Measurements from ENCODE around the gene NPHP1.
"Not testable (repeated sequence)": the region's sequence is repeated elsewhere in the genome, so short reads cannot be mapped to it uniquely, and the experiment has no call there.

Gene NPHP1

DNA sequence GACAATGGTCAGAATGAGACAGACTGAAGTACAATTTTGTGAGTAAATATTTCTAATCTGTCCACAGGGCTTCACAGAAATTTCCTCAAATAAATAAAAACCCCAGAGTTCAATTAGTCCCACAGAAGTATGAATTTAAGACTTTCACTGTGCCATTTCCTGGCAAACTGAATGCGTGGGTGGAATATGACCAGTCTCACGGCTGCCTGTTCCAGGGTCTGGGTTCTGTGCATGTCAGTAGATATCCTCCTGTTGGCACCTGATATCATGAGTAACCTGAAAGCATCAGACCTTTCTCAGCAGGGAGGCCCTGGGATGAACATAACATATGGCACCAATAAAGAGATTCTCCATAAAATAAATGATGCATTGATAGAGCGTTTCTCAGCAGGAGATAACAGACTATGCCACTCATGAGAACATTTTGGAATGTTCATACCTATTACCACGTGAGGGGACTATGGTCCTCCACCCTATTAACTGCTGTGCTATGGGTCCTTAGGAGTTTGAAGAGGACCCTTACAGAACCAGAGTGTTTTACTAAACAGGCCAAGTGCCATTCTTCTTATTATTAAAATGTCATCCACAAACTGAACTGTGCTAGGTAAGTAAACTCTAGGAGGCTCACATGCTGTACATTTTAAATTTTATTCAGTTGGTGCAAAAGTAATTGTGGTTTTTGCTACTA is 78.6 kb downstream of the NPHP1 start:
- no peak for FAIRE-seq

DNA sequence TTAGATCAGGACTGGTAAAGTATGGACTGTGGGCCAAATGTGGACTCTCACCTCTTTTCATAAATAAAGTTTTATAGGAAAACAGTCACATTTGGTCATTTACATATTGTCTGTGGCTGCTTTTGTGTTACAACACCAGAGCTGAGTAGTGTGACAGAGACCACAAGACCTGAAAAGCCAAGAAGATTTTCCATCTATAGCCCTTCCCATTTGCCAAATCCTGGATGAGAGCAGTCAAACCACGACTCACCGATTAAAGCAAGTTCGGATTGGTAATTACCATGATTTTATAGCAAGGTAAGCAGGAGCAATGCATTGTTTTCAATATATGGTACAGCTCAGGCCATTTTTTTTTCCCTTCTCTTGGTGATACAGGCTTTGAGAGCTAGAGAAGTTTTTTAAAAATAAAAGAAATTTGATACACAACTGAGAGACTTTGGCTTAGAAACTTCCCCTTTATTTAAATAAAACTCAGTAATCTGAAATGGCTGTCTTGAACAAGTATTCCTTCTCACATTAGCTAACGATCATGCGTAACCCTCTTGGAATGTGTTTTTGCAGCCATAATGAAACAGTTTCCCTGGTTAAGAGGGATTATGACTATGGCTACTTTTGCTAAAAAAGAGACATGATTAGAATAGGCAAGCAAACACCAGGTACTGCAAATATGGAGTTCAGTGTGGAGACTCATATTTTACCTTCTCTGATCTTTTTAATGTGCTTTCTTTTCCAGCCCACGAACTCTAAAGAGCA is 79.7 kb downstream of the NPHP1 start:
- FAIRE-seq = no peak

DNA sequence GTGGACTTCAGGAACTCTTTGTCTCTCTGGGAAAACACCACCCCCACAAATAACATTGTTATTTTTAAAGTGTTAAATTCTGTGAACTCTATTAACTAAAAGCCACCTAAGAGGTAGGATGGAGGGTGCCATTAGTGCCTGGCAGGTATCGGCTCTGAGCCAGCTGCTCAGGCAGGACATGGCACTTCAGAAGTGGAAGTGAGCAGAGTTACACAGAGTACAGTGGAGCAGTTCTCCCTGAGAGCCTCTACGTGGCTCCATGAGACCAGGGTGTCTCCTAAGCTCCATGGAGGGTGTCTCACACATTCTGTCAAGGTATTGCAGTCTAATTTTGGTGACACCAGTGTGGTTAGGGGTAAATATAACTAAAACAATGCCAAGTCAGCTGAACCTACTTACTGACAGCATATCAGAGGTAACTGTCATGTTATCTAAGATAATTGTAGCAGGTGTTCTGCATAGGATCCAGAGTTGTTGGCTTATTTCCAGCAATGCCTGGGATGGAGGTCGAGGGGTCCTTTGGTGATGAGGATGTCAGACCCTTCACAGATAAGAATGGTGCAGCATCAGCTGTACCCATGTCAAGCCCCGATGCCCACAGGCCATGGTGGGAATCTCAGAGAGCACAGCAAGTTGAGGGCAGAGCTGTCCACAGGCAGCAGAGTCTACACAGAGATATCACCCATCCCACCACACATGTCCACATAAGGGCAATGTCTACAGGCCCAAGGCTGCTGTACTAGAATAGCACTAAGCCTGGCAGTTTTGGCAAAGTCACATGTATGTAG is 80.6 kb downstream of the NPHP1 start:
- no peak for FAIRE-seq

DNA sequence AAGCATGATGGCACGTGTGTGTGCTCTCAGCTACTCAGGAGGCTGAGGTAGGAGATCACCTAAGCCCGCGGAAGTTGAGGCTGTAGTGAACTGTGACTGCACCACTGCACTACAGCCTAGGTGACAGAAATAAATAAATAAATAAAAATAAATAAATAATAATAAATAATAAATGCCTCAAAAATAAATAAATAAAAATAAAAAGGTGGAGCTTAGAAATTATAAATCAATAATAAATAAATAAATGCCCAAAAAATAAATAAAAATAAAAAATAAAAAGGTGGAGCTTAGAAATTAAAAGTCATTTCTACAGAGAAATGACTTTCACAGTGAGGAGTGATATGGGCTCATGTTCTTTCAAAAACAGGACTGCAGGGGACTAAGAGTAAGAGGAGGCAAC is 83.2 kb downstream of the NPHP1 start:
- no peak for FAIRE-seq

DNA sequence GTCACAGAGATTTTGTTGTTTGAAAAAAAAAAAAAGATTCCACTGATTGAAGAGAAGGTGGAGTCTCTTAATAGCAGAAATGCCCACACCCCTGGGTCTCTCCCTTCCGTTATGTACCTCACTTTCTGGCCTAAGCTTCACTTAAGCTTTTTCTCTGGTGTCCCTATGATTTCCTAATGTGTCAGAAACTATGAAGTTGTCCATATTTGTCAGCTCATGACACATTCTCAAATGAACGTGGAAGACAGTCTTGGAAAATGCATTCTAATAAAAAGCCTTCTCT is 83.8 kb downstream of the NPHP1 start:
- no peak for FAIRE-seq

DNA sequence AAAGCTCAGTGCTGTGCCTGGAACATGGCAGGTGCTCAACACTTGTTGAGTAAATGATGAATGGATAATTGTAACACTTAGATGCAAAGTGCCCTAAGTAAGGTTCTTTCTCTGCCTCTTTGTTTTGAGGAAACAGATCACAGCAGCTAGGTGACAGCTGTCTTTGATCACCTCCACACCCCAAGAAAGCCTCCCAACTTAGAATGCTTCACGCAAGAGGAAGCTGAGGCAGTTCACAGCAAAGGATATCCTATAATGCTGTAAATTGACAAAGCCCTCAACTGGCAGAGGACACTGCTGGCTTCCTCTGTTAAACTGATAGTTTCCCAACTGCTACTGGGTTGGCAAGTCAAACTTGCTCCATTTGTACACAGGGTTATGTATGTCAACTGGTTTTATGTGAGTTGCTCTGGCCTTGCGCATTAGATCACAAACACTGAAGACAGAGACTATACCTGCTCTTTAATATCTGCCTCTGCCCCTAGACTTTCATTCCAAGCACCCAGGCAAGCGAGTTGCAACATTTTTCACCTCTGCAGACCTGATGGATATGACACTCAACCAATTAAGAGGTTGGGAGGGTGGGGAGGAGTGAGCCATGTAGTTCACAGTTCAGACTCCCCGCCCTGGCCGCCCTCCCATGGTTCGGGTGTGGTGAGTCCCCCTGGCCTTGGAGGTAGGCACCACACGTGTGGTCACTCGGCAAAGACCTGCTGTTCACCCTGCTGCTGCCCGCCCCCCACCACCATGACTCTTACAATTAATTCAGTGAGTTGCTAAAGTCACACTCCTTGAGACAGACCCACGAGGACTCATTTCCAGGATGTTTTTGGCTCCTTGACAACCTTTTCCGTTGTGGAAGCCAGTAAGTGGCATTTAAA is 84.4 kb downstream of the NPHP1 start:
- no peak for FAIRE-seq

DNA sequence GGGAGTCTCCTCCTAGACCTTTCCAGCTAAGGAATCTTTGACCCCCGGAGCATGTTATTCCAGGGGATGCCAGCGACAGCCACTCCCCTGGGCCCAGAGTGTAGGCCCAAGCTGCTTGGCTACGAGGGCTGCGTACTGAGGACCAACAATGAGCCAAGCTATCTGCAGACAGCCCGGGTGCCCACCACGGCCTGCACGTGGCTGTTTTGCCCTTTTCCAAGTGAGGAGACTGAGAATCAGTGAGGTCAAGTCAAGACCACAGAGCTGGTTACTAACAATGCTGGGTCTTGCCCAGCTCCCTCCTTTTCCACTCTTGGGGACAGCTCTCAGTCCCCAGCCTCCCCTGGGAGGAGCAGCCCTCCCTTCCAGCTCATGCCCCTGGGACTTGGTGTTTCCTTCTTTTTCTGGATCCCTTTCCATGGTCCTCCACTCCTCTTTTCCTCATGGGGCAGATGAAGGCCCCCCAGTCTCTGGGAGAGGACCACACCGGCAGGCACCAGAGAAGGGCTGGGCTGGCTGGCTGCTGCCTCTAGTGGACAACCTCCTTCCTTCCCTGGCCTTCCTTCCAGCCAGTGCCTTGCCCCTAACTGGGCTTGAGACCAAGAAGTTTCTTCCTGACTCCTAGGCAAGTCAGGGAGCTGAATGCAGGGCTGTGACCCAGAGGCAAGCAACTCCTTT is 88.6 kb downstream of the NPHP1 start:
- FAIRE-seq = no peak

DNA sequence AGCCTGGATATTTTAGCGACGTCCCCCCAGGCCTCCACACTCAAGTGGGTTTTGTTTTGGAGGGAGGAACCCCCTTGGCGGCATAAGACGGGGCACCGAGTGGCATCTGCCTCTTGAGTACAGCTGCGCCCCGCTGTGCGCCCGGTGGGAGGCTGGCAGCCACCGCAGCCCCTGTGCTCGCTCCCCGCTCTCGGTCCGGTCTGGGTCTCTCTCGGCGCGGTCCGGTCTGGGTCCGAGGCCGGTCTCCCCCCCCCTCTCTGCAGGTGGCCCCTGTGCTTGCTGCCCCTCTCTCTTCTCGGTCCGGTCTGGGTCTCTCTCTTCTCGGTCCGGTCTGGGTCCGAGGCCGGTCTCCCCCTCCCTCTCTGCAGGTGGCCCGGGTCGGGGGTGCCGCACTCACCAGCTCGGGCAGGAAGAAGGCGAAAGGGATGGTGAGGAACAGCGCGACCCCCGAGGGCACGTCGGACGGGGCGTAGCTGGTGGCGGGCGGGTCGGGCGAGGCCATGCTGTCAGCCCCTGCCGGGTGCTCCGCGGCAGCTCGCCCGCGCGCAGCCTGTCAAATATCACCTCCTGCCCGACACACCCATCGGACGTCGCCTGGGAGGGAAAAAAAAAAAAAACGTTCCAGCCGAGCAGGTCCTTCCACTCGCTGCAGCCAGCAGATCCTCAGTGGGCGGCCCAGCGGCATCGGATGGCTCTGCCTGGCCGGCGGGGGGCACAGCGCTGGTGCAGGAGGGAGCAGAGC is 89.4 kb downstream of the NPHP1 start, which contains the start of gene MALL:
MALL (minus strand) TSS at position 532 of the 742 bp plus-strand sequence; CDS start at position 502, 30 bp downstream.
- no peak for FAIRE-seq

DNA sequence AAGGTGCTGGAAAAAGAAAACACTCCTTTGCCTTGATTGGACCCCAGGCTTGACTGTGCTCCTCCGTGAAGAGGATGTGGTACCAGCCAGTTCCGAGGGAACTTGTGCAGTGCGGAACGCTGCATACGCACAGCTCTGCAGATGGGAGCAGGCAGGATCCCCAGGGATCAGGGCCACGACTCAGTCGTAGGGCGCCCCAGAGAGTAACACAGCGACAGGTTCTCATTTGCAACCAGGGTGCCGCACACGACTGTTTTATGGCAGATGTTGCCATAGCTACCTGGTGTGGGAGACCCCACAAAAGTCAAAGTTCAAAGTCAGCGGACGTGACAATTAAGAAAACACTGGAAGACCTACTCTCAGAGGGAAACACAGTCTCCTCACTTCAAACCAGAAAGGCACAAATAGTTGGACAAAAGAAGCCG is 90.0 kb downstream of the NPHP1 start:
- FAIRE-seq = no peak

DNA sequence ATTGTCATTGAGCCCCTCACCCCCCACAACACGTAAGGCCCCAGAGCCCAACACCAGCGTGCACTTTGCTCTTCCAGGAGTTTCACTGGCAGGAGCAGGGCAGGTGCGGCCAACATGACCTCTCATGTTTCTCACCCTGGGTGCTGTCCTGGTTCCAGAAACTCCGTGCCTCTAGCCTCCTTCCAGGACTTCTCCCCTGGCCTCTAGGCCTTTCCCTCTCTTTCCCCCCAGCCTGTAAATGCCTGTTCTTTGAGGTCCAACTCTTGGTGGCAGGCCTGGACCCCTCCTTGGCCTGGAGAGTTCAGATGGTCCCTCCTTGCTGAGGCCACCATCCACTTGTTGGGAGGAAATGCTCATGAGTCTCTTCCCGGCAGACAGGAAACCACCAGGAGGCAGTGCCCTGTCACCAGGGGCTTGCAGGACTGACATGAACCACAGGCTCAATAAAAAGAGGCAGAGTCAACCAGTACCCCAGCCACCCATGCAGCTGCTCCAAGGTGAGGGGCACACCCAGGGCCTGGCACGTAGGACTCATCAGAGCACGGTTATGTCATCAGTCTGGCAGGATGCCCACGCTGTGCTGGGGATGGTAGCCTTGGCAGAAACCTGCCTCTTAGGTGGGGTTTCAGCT is 90.7 kb downstream of the NPHP1 start:
- FAIRE-seq = no peak

DNA sequence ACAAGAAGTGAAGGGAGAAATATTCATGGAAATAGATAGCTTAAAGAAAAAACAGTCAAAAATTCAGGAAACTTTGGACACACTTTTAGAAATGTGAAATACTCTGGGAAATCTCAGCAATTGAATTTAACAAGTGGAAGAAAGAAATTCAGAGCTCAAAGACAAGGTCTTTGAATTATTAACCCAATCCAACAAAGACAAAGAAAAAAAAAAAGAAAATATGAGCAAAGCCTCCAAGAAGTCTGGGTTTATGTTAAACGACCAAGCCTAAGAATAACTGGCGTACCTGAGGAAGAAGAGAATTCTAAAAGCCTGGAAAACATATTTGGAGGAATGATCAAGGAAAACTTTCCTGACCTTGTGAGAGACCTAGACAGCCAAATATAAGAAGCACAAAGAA is 96.5 kb downstream of the NPHP1 start:
- not testable (repeated sequence) for FAIRE-seq

DNA sequence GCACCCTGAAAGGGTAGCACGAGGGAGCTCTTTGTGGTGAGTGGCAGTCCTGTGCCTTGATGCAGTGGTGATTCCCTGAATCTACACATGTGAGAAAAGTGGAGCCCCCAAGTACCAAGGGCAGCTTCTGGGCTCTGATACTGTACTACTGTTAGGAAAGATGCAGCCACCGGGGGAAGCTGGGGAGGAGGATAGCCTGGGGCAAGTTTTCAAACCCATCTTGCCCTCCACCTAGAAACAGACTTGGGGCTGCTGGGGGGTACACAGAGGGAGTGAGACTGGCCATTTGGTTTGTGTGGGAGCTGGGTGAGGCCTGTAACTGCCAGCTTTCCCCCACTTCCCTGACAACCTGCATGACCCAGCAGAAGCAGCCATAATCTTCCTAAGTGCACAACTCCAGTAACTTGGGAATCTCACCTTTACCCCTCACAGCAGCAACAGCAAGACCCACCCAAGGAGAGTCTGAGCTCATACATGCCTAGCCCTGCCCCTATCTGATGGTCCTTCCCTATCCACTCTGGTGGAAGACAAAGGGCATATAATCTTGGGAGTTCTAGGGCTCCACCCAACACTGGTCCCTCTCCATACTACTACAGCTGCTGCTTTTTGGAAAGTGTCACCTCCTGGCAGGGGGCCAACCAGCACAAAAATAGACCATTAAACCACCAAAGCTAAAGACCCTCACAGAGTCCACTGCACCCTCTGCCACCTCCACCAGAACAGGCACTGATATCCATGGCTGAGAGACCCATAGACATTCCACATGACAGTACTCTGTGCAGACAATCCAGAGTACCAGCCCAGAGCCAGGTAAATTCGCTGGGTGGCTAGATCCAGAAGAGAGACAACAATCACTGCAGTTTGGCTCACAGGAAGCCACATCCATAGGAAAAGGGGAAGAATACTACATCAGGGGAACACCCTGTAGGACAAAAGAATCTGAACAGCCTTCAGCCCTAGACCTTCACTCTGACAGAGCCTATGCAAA is 97.4 kb downstream of the NPHP1 start:
- no peak for FAIRE-seq

DNA sequence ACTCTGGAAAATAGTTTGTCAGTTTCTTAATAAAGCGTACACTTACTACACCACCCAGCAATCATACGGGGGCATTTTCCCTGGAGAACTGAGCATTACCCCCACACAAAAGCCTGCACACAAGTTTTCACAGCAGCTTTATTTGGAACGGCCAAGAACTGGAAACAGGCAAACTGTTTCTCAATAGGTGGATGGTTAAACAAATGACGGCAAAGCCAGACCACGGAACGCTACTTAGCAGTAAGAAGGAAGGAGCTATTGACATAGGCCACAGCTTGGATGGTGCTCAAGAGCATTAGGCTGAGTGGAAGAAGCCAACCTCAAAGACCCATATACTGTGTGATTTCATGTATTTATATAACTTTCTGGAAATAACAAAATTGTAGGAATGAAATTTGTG is 98.2 kb downstream of the NPHP1 start:
- no peak for FAIRE-seq

DNA sequence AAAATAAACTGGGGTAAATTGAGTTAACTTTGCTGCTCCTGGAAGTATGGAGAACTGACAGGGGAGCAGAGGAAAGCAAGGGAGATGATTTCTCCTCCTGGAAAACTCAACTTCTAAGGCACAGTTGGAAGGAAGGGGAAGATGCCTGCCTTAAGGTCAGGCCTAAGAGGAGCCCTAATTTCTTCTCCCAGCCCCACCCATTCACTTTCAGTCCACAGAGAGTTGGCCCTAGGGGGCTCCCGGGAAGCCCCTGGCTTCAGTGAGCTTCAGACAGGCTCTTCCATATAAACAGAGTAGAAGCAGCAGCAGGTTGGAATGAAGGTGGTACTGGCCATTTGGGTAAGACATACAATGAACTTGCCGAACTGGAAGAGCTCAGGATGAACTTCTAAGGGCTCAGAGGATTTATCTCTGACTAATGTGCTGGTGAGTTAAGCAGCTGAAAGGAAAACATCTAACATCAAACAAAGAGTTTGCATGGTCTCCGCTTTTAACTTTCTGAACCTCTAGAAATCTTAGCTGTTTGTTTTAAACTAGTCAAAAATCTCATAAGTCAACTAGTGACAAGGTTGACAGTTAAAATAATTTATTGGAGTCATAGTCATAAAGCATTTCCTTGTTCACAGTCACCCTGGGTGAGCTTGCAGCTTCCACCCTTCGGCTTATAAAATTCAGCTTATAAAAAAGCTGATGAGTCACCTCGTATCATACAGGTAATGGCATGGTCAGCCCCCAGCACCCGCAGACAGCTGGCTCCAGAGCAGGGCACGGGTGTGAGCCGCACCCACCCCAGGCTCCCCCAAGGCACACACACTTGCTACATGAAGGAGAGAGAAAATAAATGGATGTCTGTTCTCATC is 99.0 kb downstream of the NPHP1 start:
- no peak for FAIRE-seq

DNA sequence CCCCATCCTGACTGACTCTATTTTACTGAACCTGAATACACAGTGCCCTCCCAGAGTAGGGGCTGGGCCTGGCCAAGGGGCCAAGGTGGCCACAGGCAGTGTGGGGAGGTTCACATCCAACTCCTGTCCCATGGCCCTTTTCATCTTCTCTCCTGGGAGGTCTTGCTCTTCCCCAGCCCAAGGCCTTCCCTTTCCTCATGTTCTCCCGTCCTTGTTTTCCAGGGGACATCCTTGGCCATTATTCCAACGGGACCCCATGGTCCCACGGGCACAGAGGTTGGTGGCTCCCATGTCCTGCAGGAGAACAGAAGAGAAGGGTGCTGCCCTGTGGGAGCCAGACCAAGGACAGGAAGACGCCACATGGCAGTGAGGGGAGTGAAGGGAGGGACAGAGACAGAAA is 99.6 kb downstream of the NPHP1 start:
- no peak for FAIRE-seq

DNA sequence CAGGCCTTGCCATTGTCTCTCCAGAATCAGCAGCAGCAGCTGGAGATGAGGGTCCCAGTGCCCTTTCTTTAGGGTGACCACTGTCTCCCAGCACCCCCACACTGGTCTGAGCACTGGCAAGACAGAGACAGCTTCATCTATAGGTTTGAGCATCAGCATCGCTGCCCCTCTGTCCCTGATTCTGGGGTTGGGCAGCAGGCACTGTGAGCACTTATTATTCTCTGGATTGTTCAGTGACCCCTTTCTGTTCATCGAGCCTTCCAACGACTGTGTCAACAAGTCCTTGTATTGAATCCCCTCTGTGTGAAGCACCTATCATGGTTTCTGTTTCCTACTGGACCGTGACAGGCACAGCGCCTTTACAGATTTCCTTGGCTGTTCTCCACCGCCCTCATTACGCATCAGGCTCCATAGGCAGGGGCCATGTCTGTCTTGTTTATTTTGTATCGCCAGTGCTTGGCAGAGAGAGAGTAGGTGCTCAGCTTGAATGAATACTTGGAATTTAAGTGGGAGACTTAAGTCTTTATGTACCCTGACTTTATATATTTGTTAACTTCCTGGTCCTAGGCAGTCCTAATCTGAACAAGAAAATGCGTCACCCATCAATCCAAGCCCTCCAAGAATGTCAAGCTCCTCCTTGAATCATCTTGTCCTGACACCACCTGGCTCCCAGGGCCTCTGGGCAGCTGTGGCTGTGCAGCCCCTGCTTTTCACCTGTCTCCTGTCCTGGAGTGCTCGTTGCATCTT is 100.6 kb downstream of the NPHP1 start:
- no peak for FAIRE-seq

DNA sequence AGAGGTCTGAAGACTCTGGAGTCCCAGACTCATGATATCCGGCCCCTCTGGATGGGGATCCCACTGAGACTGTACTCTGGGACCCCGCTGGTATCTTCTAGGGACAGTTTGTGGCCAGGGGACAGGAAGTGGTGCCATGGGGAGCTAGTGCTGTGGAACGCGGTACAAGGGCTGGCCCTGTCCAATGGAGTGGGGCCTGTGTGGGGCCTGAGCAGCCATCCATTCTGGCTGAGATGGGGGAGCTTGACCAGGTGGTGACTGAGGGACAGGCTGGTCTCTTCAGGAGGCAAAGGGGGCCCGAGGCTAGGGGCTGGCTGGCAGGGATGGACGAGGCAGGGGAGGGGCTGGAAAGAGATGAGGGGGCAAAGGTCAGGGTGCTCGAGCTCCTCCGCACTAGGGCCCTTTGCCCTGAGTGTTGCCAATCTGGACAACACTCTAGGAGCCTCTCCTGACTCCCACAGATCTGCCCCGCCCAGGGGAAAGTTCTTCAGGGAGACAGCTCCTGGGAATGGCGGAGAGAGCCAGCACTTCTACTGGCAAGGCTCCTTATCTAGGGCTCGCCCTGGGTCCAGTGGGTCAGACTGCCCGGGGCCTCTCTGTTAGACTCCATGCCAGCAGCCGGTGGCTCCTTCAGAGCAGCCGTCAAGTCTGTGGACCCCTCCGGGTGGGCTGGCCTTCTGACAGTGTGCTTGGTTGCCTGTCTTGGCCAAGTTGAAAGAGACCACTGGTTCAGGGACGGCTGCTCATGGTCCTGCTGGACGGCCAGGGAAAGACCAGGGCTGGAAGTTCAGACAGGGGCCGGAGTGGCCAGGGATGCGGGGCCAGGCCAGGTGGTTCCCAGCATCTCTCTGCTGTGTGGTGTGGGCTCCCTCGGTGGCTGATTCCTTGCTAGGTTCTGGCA is 101.5 kb downstream of the NPHP1 start:
- no peak for FAIRE-seq
